Heart left ventricle (tissue), 16 donors: Measurements from ENCODE around the gene VTI1A. TPM values are rescaled to one million over a fixed set of nuclear protein-coding genes. Genes with fewer than 3 reads are reported as not detected.
A peak's percentile ranks its signal among the peaks of the same experiment; 100 is the strongest.
"Not testable (repeated sequence)": the region's sequence is repeated elsewhere in the genome, so short reads cannot be mapped to it uniquely, and the experiment has no call there.

Experiments used
- ATAC-seq, 4 donors: fragments of 200-7000 bp; cut with Tn5 transposase; one replicate each; pipeline ENCODE4 v1.9.1; 2020 to 2022; ENCODE audit warnings: moderate library complexity in 4 of 4, mild to moderate bottlenecking in 3 of 4, moderate number of reproducible peaks in 1 of 4
- DNase-seq, 5 donors: peaks; one replicate each; pipeline ENCODE4 v3.0.0-alpha.2; 2020
- H3K27ac ChIP-seq, 12 donors: fragments of 200-600 bp; sonication (generic) in 4 of 12; one replicate each; pipeline versions ENCODE4 v1.5.0 to v1.8.0; 2016 to 2022; ENCODE audit warnings: mild to moderate bottlenecking in 2 of 12
- H3K27me3 ChIP-seq, 9 donors: fragments of 200-600 bp; sonication (generic) in 2 of 9; one replicate each; pipeline versions ENCODE4 v1.5.1 to v1.8.0; 2016 to 2022; ENCODE audit warnings: mild to moderate bottlenecking in 3 of 9
- H3K36me3 ChIP-seq, 9 donors: fragments of 200-600 bp; sonication (generic) in 2 of 9; one replicate each; pipeline versions ENCODE4 v1.5.0 to v1.8.0; 2018 to 2022; ENCODE audit warnings: mild to moderate bottlenecking in 2 of 9
- H3K4me1 ChIP-seq, 12 donors: fragments of 200-600 bp; sonication (generic) in 4 of 12; one replicate each; pipeline versions ENCODE4 v1.5.0 to v1.8.0; 2016 to 2022; ENCODE audit warnings: mild to moderate bottlenecking in 3 of 12
- H3K4me3 ChIP-seq, 12 donors: fragments of 200-600 bp; sonication (generic) in 4 of 12; one replicate each; pipeline versions ENCODE4 v1.5.0 to v1.8.0; 2017 to 2022; ENCODE audit warnings: mild to moderate bottlenecking in 9 of 12, moderate library complexity in 4 of 12
- H3K9me3 ChIP-seq, 12 donors: fragments of 200-600 bp; sonication (generic) in 4 of 12; one replicate each; pipeline versions ENCODE4 v1.5.0 to v1.8.0; 2016 to 2022; ENCODE audit warnings: mild to moderate bottlenecking in 1 of 12
- CTCF ChIP-seq, 12 donors: fragments of 200-600 bp; sonication (generic) in 4 of 12; IDR thresholded peaks; one replicate each; pipeline versions ENCODE4 v1.5.0 to v1.8.0; 2018 to 2022; ENCODE audit warnings: antibody characterized with exemption in 12 of 12, mild to moderate bottlenecking in 5 of 12
- POLR2A ChIP-seq, 2 donors: fragments of 450-650 bp; IDR thresholded peaks; one replicate each; pipeline ENCODE4 v1.6.1; 2017; ENCODE audit warnings: antibody characterized with exemption in 2 of 2, mild to moderate bottlenecking in 2 of 2, moderate library complexity in 2 of 2
- WGBS, 4 donors: extraction: QIAGEN DNeasy Blood & Tissue Kit in 2 of 4; methylation state at CpG; one replicate each; pipeline versions ENCODE4 v1.1.5 to v1.1.7; 2013 to 2018; 5-methylcytosine and 5-hydroxymethylcytosine counted together
- intact Hi-C, 10 donors: fragments of 100-400 bp; cut with DNase I; formaldehyde crosslinking; loops; one replicate each; pipeline versions ENCODE4 v1.11.1 to v1.14.2; 2022
- long read RNA-seq, 3 donors: library from polyadenylated mRNA; unstranded; transcript quantifications; one replicate each; pipeline ENCODE4 v2.0.0, GENCODE V29; 2020 to 2021
- polyA plus RNA-seq, 2 donors: library from polyadenylated mRNA; stranded (reverse); fragments of 200-250 nt; gene quantifications; one replicate each; pipeline ENCODE4 v1.2.3, GENCODE V29; 2013
- total RNA-seq, 9 donors: library from RNA; depleted of rRNA in 2 of 9; stranded (reverse); fragments of >200 nt in 2 of 9; fragmentation: NEBNext Ultra II Directional in 3 of 9; extraction: Animal tissue kit (Norgen Biotek cat#: 25700) in 3 of 9; gene quantifications; one replicate each; pipeline versions ENCODE4 v1.1.0 to v1.2.4, GENCODE V29; 2016 to 2023
- donor health status: ischemic (EF 13 %, LVEDD 7.1; RV severe dilation, severe dysfunction).
- donor health status: healthy with polysubstance abuse.
- donor health status: DM: no; HTN: yes; CAD: no.
- donor health status: DM: no; HTN: no; CAD: no.
- donor health status: ischemic (EF 25% LVEDD 6.9; RV normal size, moderate dysfunction).
- donor health status: ischemic (EF 25% LVEDD 5.7; RV mildly dilated, moderate dysfunction).
- donor health status: healthy.
- donor health status: DM: yes; HTN: yes; CAD: no.
- donor health status: ischemic (EF 35%, LVEDD 5.7; RV mildly dilated, moderate dysfunction).
- donor health status: nonischemic (EF 11% LVEDD 7.7; RV severe dilation, severe dysfunction).
- donor health status: DM: yes; HTN: yes; CAD: no.
- donor health status: PGD.
- donor health status: ischemic (EF 29% LVEDD 5.4; RV normal size, mild dysfunction).
- donor health status: nonischemic (EF 23%, LVEDD 6.1; RV moderate dilation, normal function).

VTI1A gene
- total RNA-seq (10 to 100 TPM; 16.8 to 33.1 (median 24.8) TPM), polyA plus RNA-seq (10 to 100 TPM in 1 of 2 donors, 1 to 10 TPM in 1; 6.0 to 20.2 TPM)
- long read RNA-seq, donor 1, full-length matches to known transcripts = 2 of 6 reads
- long read RNA-seq, donor 1, partial matches to known transcripts = 0 of 6 reads
- long read RNA-seq, donor 1, other reads (novel, unspliced or antisense) = 4 of 6 reads
- long read RNA-seq, donor 2, full-length matches to known transcripts = 7 of 15 reads
- long read RNA-seq, donor 2, partial matches to known transcripts = 1 of 15 reads
- long read RNA-seq, donor 2, other reads (novel, unspliced or antisense) = 7 of 15 reads
- long read RNA-seq, donor 3, full-length matches to known transcripts = 6 of 9 reads
- long read RNA-seq, donor 3, partial matches to known transcripts = 0 of 9 reads
- long read RNA-seq, donor 3, other reads (novel, unspliced or antisense) = 3 of 9 reads

DNA sequence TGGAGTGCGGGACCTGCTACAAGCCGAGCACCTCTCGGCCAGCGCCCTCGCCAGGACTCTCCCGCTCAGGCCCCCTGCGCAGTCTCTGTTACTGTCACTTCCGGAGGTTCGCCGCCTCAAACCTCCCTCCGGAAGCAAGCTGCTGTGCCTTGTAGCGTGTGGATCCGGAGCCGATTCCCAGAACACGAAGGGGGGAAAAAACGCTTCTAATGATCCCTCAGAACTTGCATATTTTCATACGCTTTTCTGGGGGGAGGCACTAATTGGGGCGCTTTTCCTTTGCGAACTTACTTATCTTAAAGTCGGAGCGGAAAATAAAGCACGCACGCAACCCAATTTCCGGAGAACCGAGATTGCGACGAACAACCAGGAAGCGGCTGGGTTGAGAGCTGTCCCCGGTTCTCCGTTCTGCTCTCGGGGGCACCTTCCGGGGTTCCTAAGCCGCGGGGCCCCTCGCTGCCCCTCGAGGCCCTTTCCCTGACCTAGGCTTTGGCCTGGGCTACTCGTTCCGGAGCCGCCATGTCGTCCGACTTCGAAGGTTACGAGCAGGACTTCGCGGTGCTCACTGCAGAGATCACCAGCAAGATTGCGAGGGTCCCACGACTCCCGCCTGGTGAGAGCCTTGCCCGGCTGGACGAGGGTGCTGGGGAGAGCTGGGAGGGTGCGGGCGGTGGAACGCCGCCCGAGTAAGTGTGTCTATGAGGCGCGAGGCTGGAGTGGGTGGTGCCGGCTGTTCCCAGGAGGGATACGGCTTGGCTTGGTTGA, at the start of gene VTI1A, which contains the start of gene ZDHHC6:
Gene VTI1A (plus strand): TSS at position 361 of the 765 bp plus-strand sequence. CDS start 159 bp downstream, at position 520.
Gene ZDHHC6 (minus strand): TSS at position 60 of the 765 bp plus-strand sequence. CDS start 1,478 bp downstream, outside the sequence.
- no peaks in the 10 kb centered on the region for H3K9me3 ChIP-seq
- intact Hi-C loops = loop anchor here in 3 of 10 donors (5.0 to 10.0 kb wide), 3 partner anchors 262 to 272 kb away; partner anchors contain the start of gene GPAM (in 2 of the 3)
- DNase-seq (peak; percentile 84 to 90 (median 89)), ATAC-seq (peak; percentile 94 to 99 (median 98))
- peaks cover 0 to 34% (median 25%) of the 10 kb centered on the region in 12 donors for H3K4me1 ChIP-seq
- TF ChIP-seq POLR2A (IDR thresholded peaks at IDR 0.05) = no peak
- peak in 4 of 12 donors; percentile 22 to 30 (median 24) for TF ChIP-seq CTCF (IDR thresholded peaks at IDR 0.05)
- H3K27me3 ChIP-seq = no peaks in the 10 kb centered on the region
- H3K27ac ChIP-seq = peak within 1 kb of the TSS; percentile 48 to 97 (median 86)
- 0% methylated on average over 34 to 59 of the region's 59 CpGs for WGBS, 4 donors
- H3K36me3 ChIP-seq = peaks cover 0 to 48% (median 22%) of the 10 kb centered on the region in 9 donors
- H3K4me3 ChIP-seq = peak within 1 kb of the TSS; percentile 75 to 100 (median 86)

GRCh38 chr10:112397592-112397991, 49.4 kb upstream of the VTI1A start:
- Histone ChIP-seq H3K36me3 (peaks cover 0 to 60% (median 9%) of the 10 kb centered on the region in 9 donors), H3K27ac (no peak overlapping the region), H3K9me3 (no peaks in the 10 kb centered on the region), H3K27me3 (no peaks in the 10 kb centered on the region), H3K4me3 (no peak overlapping the region), H3K4me1 (peaks cover 0 to 3% (median 0%) of the 10 kb centered on the region in 12 donors)
- TF ChIP-seq POLR2A (IDR thresholded peaks at IDR 0.05) (no peak), CTCF (IDR thresholded peaks at IDR 0.05) (no peak)
- whole genome bisulfite sequencing, 4 donors = 87 to 96% (median 88%) methylated on average over 2 of the region's 2 CpGs
- intact Hi-C loops = no loop called here
- DNase-seq = no peak
- ATAC-seq = no peak

DNA sequence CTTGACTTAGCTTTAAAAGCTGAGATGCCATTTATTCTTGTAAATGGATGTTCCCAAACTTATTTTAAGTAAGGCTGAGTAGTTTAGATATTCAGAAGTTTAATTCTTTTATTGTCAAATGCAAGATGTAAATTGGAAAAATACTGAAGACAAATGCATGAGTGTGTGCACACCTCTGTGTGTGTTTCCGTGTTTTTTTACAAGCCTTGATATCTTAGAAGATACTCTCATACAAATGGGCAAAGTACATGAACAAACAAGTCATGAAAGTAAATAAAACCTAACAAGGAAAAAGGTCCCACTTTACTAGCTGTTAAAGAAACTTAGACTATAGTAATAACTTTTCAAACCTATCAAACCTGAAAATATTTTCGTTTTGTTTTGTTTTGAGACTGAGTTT, 44.1 kb upstream of the VTI1A start:
- Histone ChIP-seq H3K27ac (no peak overlapping the region), H3K4me1 (no peaks in the 10 kb centered on the region), H3K27me3 (no peaks in the 10 kb centered on the region), H3K9me3 (no peaks in the 10 kb centered on the region), H3K36me3 (peaks cover 0 to 79% (median 19%) of the 10 kb centered on the region in 9 donors), H3K4me3 (no peak overlapping the region)
- intact Hi-C loops = no loop called here
- no peak for TF ChIP-seq CTCF (IDR thresholded peaks at IDR 0.05)
- TF ChIP-seq POLR2A (IDR thresholded peaks at IDR 0.05) = no peak
- ATAC-seq = no peak
- no peak for DNase-seq
- 79 to 85% (median 83%) methylated on average over 2 of the region's 2 CpGs for WGBS, 4 donors

DNA sequence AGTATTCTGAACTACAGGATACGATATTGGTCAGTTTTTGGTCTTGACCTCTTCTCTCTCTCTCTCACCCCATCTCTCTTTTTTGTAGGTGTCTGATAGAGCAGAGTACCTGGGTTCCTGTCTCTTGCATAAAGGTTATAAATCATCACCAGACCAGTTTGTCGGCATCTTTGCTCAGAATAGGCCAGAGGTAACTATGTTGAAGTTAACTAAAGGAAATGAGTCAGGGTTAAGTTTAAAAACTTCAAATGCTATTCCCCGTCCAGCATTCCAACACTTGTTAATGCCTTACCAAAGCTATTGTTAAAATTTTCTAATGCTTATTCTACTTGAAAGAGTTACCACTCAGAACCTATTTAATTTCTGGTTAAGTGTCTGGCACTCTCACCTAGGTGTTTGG, 42.4 kb upstream of the VTI1A start:
- intact Hi-C loops = no loop called here
- no peak overlapping the region for H3K4me3 ChIP-seq
- WGBS, 4 donors = 82 to 89% (median 85%) methylated on average over 3 of the region's 3 CpGs
- H3K27ac ChIP-seq = no peak overlapping the region
- TF ChIP-seq POLR2A (IDR thresholded peaks at IDR 0.05) (no peak), CTCF (IDR thresholded peaks at IDR 0.05) (no peak)
- no peaks in the 10 kb centered on the region for H3K27me3 ChIP-seq
- peaks cover 0 to 81% (median 28%) of the 10 kb centered on the region in 9 donors for H3K36me3 ChIP-seq
- H3K4me1 ChIP-seq = no peaks in the 10 kb centered on the region
- H3K9me3 ChIP-seq = no peaks in the 10 kb centered on the region
- DNase-seq = no peak
- ATAC-seq = no peak

- intact Hi-C loops, H3K27ac ChIP-seq, H3K4me1 ChIP-seq, DNase-seq, H3K9me3 ChIP-seq, H3K4me3 ChIP-seq, ATAC-seq, H3K27me3 ChIP-seq: not testable (repeated sequence)
- 75 to 83% (median 79%) methylated on average over 2 of the region's 2 CpGs for WGBS, 4 donors
- H3K36me3 ChIP-seq = peaks cover 0 to 91% (median 31%) of the 10 kb centered on the region in 9 donors
Measured at GRCh38 chr10:112406806-112407205, 40.2 kb upstream of the VTI1A start.
